HepG2 (cell line): ENCODE data around the gene DTYMK. TPM values are rescaled to one million over a fixed set of nuclear protein-coding genes. Genes with fewer than 3 reads are reported as not detected.

Experiments
- HOXA7 ChIP-seq: sonication (generic); formaldehyde crosslinking; IDR thresholded peaks from 2 replicates; pipeline ENCODE4 v1.8.1; 2022; ENCODE audit warnings: mild to moderate bottlenecking, missing genetic modification reagents, moderate library complexity
- KDM2A ChIP-seq: sonication (generic); formaldehyde crosslinking; IDR thresholded peaks from 2 replicates; pipeline ENCODE4 v1.4.0; 2020; ENCODE audit warnings: low read depth, missing genetic modification reagents, borderline replicate concordance
- ZFP82 ChIP-seq: sonication (generic); formaldehyde crosslinking; IDR thresholded peaks from 2 replicates; pipeline ENCODE4 v1.5.1; 2020; ENCODE audit warnings: mild to moderate bottlenecking, missing genetic modification reagents, borderline replicate concordance
- ZNF20 ChIP-seq: sonication (generic); formaldehyde crosslinking; IDR thresholded peaks from 2 replicates; pipeline ENCODE4 v1.4.0; 2020; ENCODE audit warnings: mild to moderate bottlenecking, moderate library complexity, missing genetic modification reagents
- ZNF335 ChIP-seq: sonication (generic); formaldehyde crosslinking; IDR thresholded peaks from 2 replicates; pipeline ENCODE4 v1.4.0; 2020; ENCODE audit warnings: missing genetic modification reagents
- ZNF550 ChIP-seq: sonication (generic); formaldehyde crosslinking; IDR thresholded peaks from 2 replicates; pipeline ENCODE4 v1.4.0; 2020; ENCODE audit warnings: mild to moderate bottlenecking, missing genetic modification reagents, borderline replicate concordance
- ZNF557 ChIP-seq: sonication (generic); formaldehyde crosslinking; IDR thresholded peaks from 2 replicates; pipeline ENCODE4 v1.4.0; 2020; ENCODE audit warnings: missing genetic modification reagents
- ZNF614 ChIP-seq: IDR thresholded peaks from 2 replicates; pipeline ENCODE4 v1.6.1; 2018; ENCODE audit warnings: missing biosample characterization, missing genetic modification reagents, inconsistent platforms, borderline replicate concordance
- ZNF747 ChIP-seq: sonication (generic); formaldehyde crosslinking; IDR thresholded peaks from 2 replicates; pipeline ENCODE4 v1.8.1; 2023; ENCODE audit warnings: missing genetic modification reagents, mild to moderate bottlenecking, borderline replicate concordance
- polyA plus RNA-seq, 8 experiments: library from polyadenylated mRNA; depleted of rRNA in 3 of 8; stranded (reverse) in 7 of 8; unstranded in 1 of 8; fragments of >200 nt; fragmentation: Illumina TruSeq in 4 of 8; extraction: Trizol in 4 of 8; gene quantifications; 2 replicates each; pipeline versions ENCODE4 v1.2.1 to v1.2.3, GENCODE V29; 2011 to 2016; ENCODE audit warnings: low read depth in 4 of 8, missing spikeins in 1 of 8, mixed read lengths in 1 of 8; ENCODE audit not compliant: insufficient read depth in 1 of 8
- total RNA-seq, 5 experiments: library from RNA; depleted of rRNA; stranded (reverse); fragments of >200 nt; fragmentation: Illumina TruSeq; extraction: Trizol; gene quantifications; 2 replicates each; pipeline ENCODE4 v1.2.3, GENCODE V29; 2016; ENCODE audit warnings: low read depth in 1 of 5
- TF ChIP-seq, protein P1 (sequence below): sonication (generic); formaldehyde crosslinking; IDR thresholded peaks from 2 replicates; pipeline ENCODE4 v1.5.0; 2020; ENCODE audit warnings: mild to moderate bottlenecking, missing genetic modification reagents, borderline replicate concordance
- TF ChIP-seq, protein P2 (sequence below): sonication (generic); formaldehyde crosslinking; conservative IDR thresholded peaks from 2 replicates; pipeline ENCODE4 v1.8.0; 2022; ENCODE audit warnings: mild to moderate bottlenecking, moderate library complexity, missing genetic modification reagents
- TF ChIP-seq, protein P3 (sequence below): sonication (generic); formaldehyde crosslinking; IDR thresholded peaks from 2 replicates; pipeline ENCODE4 v1.4.0; 2020; ENCODE audit warnings: missing genetic modification reagents, mild to moderate bottlenecking, borderline replicate concordance
- TF ChIP-seq, protein P4 (sequence below): sonication (generic); formaldehyde crosslinking; IDR thresholded peaks from 2 replicates; pipeline ENCODE4 v1.4.0; 2020; ENCODE audit warnings: missing genetic modification reagents
- TF ChIP-seq, protein P5 (sequence below): sonication (generic); formaldehyde crosslinking; IDR thresholded peaks from 2 replicates; pipeline ENCODE4 v1.4.0; 2020; ENCODE audit warnings: low read depth, mild to moderate bottlenecking, missing genetic modification reagents
- TF ChIP-seq, protein P6 (sequence below): sonication (generic); formaldehyde crosslinking; IDR thresholded peaks from 2 replicates; pipeline ENCODE4 v1.8.0; 2022; ENCODE audit warnings: missing genetic modification reagents, low read depth, mild to moderate bottlenecking, borderline replicate concordance

DTYMK gene
- total and polyA plus RNA-seq, 2 of the 13 experiments (the other 11 are each of a cell fraction or from before 2014, with no cell fraction given) = 57.5 to 134 TPM

DNA sequence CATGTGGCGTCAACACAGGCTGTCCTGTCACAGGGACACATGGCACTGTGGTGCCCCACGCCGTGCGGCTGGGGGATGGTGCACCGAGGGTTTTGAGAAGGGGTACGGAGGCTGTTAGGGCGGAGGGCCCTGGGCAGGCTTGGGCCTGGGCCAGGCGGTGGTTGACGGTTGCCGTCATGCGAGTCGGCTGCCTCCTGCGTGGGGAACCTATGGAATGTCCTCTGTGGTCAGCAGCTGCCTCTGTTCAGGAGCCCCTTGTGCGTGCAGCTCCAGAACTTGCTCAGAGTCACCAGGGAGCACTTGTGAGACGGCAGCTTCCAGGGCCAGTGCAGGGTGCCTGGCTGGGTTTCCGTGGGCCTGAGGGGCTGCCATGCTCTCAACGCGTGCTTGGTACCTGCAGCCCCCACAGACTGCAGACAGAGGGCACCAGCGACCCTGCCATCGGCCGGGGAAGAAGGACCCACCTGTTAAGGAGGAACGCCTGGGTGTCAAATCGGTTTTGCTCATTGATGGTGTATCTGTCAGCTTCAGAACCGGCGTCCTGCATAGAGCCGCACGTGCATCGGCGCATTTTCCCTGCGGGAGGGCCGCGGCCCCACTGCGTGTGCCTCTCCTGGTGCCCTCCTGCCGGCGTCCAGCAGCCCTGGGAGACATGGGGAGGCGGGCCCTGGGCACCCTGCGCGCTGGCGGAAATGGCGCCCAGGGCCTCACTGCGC, 37.8 kb upstream of the DTYMK start (continued):
- TF ChIP-seq KDM2A (CRISPR knock-in tag) (peak; percentile 39; the same call in 1 of the 2 replicates), ZFP82 (CRISPR knock-in tag) (no peak), ZNF614 (CRISPR knock-in tag) (no peak), ZNF557 (CRISPR knock-in tag) (no peak), ZNF550 (CRISPR knock-in tag) (no peak), ZNF20 (CRISPR knock-in tag) (no peak), ZNF335 (CRISPR knock-in tag) (no peak), ZNF747 (CRISPR knock-in tag) (no peak), HOXA7 (no peak)
- TF ChIP-seq, protein P1, sequence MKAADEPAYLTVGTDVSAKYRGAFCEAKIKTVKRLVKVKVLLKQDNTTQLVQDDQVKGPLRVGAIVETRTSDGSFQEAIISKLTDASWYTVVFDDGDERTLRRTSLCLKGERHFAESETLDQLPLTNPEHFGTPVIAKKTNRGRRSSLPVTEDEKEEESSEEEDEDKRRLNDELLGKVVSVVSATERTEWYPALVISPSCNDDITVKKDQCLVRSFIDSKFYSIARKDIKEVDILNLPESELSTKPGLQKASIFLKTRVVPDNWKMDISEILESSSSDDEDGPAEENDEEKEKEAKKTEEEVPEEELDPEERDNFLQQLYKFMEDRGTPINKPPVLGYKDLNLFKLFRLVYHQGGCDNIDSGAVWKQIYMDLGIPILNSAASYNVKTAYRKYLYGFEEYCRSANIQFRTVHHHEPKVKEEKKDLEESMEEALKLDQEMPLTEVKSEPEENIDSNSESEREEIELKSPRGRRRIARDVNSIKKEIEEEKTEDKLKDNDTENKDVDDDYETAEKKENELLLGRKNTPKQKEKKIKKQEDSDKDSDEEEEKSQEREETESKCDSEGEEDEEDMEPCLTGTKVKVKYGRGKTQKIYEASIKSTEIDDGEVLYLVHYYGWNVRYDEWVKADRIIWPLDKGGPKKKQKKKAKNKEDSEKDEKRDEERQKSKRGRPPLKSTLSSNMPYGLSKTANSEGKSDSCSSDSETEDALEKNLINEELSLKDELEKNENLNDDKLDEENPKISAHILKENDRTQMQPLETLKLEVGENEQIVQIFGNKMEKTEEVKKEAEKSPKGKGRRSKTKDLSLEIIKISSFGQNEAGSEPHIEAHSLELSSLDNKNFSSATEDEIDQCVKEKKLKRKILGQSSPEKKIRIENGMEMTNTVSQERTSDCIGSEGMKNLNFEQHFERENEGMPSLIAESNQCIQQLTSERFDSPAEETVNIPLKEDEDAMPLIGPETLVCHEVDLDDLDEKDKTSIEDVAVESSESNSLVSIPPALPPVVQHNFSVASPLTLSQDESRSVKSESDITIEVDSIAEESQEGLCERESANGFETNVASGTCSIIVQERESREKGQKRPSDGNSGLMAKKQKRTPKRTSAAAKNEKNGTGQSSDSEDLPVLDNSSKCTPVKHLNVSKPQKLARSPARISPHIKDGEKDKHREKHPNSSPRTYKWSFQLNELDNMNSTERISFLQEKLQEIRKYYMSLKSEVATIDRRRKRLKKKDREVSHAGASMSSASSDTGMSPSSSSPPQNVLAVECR = 0 out of 2 replicates have a peak, but pooled peaks have one; percentile 24
- TF ChIP-seq, protein P2, sequence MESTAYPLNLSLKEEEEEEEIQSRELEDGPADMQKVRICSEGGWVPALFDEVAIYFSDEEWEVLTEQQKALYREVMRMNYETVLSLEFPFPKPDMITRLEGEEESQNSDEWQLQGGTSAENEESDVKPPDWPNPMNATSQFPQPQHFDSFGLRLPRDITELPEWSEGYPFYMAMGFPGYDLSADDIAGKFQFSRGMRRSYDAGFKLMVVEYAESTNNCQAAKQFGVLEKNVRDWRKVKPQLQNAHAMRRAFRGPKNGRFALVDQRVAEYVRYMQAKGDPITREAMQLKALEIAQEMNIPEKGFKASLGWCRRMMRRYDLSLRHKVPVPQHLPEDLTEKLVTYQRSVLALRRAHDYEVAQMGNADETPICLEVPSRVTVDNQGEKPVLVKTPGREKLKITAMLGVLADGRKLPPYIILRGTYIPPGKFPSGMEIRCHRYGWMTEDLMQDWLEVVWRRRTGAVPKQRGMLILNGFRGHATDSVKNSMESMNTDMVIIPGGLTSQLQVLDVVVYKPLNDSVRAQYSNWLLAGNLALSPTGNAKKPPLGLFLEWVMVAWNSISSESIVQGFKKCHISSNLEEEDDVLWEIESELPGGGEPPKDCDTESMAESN = no peak
- TF ChIP-seq, protein P3, sequence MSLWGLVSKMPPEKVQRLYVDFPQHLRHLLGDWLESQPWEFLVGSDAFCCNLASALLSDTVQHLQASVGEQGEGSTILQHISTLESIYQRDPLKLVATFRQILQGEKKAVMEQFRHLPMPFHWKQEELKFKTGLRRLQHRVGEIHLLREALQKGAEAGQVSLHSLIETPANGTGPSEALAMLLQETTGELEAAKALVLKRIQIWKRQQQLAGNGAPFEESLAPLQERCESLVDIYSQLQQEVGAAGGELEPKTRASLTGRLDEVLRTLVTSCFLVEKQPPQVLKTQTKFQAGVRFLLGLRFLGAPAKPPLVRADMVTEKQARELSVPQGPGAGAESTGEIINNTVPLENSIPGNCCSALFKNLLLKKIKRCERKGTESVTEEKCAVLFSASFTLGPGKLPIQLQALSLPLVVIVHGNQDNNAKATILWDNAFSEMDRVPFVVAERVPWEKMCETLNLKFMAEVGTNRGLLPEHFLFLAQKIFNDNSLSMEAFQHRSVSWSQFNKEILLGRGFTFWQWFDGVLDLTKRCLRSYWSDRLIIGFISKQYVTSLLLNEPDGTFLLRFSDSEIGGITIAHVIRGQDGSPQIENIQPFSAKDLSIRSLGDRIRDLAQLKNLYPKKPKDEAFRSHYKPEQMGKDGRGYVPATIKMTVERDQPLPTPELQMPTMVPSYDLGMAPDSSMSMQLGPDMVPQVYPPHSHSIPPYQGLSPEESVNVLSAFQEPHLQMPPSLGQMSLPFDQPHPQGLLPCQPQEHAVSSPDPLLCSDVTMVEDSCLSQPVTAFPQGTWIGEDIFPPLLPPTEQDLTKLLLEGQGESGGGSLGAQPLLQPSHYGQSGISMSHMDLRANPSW (CRISPR knock-in tag) = no peak
- TF ChIP-seq, protein P4, sequence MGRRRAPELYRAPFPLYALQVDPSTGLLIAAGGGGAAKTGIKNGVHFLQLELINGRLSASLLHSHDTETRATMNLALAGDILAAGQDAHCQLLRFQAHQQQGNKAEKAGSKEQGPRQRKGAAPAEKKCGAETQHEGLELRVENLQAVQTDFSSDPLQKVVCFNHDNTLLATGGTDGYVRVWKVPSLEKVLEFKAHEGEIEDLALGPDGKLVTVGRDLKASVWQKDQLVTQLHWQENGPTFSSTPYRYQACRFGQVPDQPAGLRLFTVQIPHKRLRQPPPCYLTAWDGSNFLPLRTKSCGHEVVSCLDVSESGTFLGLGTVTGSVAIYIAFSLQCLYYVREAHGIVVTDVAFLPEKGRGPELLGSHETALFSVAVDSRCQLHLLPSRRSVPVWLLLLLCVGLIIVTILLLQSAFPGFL (CRISPR knock-in tag) = no peak
- TF ChIP-seq, protein P5, sequence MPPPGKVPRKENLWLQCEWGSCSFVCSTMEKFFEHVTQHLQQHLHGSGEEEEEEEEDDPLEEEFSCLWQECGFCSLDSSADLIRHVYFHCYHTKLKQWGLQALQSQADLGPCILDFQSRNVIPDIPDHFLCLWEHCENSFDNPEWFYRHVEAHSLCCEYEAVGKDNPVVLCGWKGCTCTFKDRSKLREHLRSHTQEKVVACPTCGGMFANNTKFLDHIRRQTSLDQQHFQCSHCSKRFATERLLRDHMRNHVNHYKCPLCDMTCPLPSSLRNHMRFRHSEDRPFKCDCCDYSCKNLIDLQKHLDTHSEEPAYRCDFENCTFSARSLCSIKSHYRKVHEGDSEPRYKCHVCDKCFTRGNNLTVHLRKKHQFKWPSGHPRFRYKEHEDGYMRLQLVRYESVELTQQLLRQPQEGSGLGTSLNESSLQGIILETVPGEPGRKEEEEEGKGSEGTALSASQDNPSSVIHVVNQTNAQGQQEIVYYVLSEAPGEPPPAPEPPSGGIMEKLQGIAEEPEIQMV (CRISPR knock-in tag) = no peak
- TF ChIP-seq, protein P6, sequence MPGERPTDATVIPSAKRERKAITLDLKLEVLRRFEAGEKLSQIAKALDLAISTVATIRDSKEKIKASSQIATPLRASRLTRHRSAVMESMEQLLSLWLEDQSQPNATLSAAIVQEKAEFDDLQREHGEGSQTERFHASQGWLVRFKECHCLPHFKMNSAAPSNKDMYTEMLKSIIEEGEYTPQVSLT (CRISPR knock-in tag) = no peak
